ENCODE measurements around the gene PCNX2. TPM values are rescaled to one million over a fixed set of nuclear protein-coding genes. Genes with fewer than 3 reads are reported as not detected.

The PCNX2 gene
- total RNA-seq, 1 experiment from 2014 or later: 50.8 TPM

DNA sequence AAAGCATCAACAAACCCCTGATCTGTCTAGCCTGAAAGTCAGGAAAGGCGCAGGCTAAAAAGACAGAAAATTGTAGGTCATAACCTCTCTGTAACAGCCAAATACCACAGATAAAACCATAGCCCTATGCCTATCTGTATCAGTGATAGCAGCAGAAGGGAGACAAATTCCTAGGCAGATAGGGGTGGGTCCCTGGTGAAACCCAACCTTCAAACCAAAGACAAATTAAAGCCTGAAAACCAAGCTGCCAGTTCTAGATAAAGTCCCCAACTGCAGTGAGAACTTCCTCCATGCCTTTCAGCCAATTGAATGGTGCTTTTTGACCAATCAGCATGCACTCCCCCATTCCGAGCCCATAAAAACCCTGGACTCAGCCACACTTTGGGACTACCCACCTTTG is 229.8 kb downstream of the PCNX2 start (continued):
- TF ChIP-seq, protein P1, sequence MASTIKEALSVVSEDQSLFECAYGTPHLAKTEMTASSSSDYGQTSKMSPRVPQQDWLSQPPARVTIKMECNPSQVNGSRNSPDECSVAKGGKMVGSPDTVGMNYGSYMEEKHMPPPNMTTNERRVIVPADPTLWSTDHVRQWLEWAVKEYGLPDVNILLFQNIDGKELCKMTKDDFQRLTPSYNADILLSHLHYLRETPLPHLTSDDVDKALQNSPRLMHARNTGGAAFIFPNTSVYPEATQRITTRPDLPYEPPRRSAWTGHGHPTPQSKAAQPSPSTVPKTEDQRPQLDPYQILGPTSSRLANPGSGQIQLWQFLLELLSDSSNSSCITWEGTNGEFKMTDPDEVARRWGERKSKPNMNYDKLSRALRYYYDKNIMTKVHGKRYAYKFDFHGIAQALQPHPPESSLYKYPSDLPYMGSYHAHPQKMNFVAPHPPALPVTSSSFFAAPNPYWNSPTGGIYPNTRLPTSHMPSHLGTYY (CRISPR knock-in tag; IDR thresholded peaks at IDR 0.05): no peak
- TF ChIP-seq, protein P2, sequence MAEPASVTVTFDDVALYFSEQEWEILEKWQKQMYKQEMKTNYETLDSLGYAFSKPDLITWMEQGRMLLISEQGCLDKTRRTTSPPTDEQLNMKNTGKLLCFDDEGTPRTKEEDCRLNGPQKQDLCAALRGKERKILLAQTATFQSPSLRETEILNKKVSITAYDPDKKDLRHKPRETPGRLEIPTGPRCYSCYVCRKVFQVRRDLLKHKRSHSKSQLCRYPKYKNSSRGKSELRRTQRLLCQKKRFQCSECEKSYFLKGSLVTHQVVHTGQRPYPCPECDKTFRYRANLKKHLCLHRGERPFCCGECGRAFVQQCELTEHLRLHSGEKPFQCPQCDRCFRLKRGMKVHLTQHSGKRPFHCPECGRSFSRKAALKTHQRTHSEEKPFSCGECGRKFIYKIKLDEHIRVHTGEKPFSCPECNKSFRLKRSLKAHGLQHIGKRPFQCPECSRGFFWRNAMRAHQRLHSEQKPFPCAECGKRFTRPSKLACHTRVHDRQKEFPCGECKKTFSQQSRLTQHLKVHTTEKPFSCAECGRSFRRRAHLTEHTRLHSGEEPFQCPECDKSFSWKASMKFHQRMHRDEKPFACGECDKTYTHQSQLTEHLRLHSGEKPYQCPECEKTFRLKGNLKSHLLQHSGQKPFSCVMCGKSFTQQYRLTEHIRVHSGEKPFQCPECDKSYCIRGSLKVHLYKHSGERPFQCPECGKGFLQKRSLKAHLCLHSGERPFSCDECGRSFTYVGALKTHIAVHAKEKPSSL (CRISPR knock-in tag; conservative IDR thresholded peaks at IDR 0.05): no peak
- TF ChIP-seq, protein P3, sequence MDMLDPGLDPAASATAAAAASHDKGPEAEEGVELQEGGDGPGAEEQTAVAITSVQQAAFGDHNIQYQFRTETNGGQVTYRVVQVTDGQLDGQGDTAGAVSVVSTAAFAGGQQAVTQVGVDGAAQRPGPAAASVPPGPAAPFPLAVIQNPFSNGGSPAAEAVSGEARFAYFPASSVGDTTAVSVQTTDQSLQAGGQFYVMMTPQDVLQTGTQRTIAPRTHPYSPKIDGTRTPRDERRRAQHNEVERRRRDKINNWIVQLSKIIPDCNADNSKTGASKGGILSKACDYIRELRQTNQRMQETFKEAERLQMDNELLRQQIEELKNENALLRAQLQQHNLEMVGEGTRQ (CRISPR knock-in tag; IDR thresholded peaks at IDR 0.05): no peak
- TF ChIP-seq IRF2 (CRISPR knock-in tag; IDR thresholded peaks at IDR 0.05; ENCODE audit: borderline replicate concordance, low read depth): no peak

DNA sequence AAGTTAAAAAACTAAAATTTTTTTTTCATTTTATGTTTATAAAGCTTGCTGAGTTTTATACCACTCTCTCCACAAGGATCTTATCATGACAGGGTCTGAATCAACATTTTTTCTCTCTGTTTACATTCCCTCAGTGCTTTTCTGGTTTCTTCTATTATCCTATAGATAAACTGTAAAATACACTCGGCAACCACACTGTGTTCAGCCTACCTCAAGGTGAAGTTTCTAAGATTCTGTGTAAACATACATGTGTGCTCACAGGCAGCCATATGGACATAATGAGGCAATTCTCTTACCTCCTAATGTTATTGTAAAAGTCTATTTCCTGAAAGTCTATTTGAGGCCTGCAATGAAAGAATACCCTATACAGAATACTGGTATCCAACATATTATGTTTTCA is 230.5 kb downstream of the PCNX2 start:
- H3K4me1 Mint-ChIP-seq: peaks cover 10% of the 10 kb centered on the region
- TF ChIP-seq, protein P4, sequence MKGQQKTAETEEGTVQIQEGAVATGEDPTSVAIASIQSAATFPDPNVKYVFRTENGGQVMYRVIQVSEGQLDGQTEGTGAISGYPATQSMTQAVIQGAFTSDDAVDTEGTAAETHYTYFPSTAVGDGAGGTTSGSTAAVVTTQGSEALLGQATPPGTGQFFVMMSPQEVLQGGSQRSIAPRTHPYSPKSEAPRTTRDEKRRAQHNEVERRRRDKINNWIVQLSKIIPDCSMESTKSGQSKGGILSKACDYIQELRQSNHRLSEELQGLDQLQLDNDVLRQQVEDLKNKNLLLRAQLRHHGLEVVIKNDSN (CRISPR knock-in tag; IDR thresholded peaks at IDR 0.05): no peak
- TF ChIP-seq NR3C1 (CRISPR knock-in tag; conservative IDR thresholded peaks at IDR 0.05; ENCODE audit: low read depth): no peak
- no peak for TF ChIP-seq NFATC4 (CRISPR knock-in tag; IDR thresholded peaks at IDR 0.05)
- TF ChIP-seq, protein P5, sequence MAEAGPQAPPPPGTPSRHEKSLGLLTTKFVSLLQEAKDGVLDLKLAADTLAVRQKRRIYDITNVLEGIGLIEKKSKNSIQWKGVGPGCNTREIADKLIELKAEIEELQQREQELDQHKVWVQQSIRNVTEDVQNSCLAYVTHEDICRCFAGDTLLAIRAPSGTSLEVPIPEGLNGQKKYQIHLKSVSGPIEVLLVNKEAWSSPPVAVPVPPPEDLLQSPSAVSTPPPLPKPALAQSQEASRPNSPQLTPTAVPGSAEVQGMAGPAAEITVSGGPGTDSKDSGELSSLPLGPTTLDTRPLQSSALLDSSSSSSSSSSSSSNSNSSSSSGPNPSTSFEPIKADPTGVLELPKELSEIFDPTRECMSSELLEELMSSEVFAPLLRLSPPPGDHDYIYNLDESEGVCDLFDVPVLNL (CRISPR knock-in tag; IDR thresholded peaks at IDR 0.05; ENCODE audit: borderline replicate concordance, low read depth): no peak
- TF ChIP-seq, protein P6, sequence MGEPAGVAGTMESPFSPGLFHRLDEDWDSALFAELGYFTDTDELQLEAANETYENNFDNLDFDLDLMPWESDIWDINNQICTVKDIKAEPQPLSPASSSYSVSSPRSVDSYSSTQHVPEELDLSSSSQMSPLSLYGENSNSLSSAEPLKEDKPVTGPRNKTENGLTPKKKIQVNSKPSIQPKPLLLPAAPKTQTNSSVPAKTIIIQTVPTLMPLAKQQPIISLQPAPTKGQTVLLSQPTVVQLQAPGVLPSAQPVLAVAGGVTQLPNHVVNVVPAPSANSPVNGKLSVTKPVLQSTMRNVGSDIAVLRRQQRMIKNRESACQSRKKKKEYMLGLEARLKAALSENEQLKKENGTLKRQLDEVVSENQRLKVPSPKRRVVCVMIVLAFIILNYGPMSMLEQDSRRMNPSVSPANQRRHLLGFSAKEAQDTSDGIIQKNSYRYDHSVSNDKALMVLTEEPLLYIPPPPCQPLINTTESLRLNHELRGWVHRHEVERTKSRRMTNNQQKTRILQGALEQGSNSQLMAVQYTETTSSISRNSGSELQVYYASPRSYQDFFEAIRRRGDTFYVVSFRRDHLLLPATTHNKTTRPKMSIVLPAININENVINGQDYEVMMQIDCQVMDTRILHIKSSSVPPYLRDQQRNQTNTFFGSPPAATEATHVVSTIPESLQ (CRISPR knock-in tag; IDR thresholded peaks at IDR 0.05): no peak
- TF ChIP-seq GABPB1 (CRISPR knock-in tag; IDR thresholded peaks at IDR 0.05): no peak
- no peak for TF ChIP-seq FOXK1 (CRISPR knock-in tag; IDR thresholded peaks at IDR 0.05)
- no peak for TF ChIP-seq ZNF416 (CRISPR knock-in tag; IDR thresholded peaks at IDR 0.05)
- TF ChIP-seq, protein P7, sequence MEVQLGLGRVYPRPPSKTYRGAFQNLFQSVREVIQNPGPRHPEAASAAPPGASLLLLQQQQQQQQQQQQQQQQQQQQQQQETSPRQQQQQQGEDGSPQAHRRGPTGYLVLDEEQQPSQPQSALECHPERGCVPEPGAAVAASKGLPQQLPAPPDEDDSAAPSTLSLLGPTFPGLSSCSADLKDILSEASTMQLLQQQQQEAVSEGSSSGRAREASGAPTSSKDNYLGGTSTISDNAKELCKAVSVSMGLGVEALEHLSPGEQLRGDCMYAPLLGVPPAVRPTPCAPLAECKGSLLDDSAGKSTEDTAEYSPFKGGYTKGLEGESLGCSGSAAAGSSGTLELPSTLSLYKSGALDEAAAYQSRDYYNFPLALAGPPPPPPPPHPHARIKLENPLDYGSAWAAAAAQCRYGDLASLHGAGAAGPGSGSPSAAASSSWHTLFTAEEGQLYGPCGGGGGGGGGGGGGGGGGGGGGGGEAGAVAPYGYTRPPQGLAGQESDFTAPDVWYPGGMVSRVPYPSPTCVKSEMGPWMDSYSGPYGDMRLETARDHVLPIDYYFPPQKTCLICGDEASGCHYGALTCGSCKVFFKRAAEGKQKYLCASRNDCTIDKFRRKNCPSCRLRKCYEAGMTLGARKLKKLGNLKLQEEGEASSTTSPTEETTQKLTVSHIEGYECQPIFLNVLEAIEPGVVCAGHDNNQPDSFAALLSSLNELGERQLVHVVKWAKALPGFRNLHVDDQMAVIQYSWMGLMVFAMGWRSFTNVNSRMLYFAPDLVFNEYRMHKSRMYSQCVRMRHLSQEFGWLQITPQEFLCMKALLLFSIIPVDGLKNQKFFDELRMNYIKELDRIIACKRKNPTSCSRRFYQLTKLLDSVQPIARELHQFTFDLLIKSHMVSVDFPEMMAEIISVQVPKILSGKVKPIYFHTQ (CRISPR knock-in tag; IDR thresholded peaks at IDR 0.05): no peak
- TF ChIP-seq, protein P8, sequence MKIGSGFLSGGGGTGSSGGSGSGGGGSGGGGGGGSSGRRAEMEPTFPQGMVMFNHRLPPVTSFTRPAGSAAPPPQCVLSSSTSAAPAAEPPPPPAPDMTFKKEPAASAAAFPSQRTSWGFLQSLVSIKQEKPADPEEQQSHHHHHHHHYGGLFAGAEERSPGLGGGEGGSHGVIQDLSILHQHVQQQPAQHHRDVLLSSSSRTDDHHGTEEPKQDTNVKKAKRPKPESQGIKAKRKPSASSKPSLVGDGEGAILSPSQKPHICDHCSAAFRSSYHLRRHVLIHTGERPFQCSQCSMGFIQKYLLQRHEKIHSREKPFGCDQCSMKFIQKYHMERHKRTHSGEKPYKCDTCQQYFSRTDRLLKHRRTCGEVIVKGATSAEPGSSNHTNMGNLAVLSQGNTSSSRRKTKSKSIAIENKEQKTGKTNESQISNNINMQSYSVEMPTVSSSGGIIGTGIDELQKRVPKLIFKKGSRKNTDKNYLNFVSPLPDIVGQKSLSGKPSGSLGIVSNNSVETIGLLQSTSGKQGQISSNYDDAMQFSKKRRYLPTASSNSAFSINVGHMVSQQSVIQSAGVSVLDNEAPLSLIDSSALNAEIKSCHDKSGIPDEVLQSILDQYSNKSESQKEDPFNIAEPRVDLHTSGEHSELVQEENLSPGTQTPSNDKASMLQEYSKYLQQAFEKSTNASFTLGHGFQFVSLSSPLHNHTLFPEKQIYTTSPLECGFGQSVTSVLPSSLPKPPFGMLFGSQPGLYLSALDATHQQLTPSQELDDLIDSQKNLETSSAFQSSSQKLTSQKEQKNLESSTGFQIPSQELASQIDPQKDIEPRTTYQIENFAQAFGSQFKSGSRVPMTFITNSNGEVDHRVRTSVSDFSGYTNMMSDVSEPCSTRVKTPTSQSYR (CRISPR knock-in tag; IDR thresholded peaks at IDR 0.05): no peak
- no peak for TF ChIP-seq EMX1 (CRISPR knock-in tag; IDR thresholded peaks at IDR 0.05)

More for the DNA sequence above, 230.5 kb downstream of the PCNX2 start:
- peaks cover 10% of the 10 kb centered on the region for H3K36me3 Mint-ChIP-seq
- ATAC-seq: no peak
- ChIA-PET POLR2A (no interaction called here), CTCF (no interaction called here)
- H3K4me3 Mint-ChIP-seq: no peak overlapping the region
- H3K27me3 Mint-ChIP-seq (ENCODE audit: low read depth): no peaks in the 10 kb centered on the region
- H3K27ac Mint-ChIP-seq: no peak overlapping the region
- H3K9me3 Mint-ChIP-seq: no peaks in the 10 kb centered on the region
- DNase-seq (ENCODE audit: low spot score): no peak

Measured in WTC11 (cell line).